GM10266 (cell line): ENCODE data around the gene VWA5B1.

Experiments
- DNase-seq: peaks from one replicate; pipeline ENCODE4 v3.0.0; 2012; ENCODE audit errors: extremely low spot score
- CTCF ChIP-seq: IDR thresholded peaks from 2 replicates; pipeline ENCODE4 v1.5.1; 2012; ENCODE audit warnings: mild to moderate bottlenecking, low read depth; ENCODE audit not compliant: control insufficient read depth, insufficient read depth; ENCODE audit errors: missing control alignments

The VWA5B1 gene

GRCh38 chr1:20390589-20391331 is 100.1 kb downstream of the VWA5B1 start:
- no peak for DNase-seq
- TF ChIP-seq CTCF: no peak

- no peak for TF ChIP-seq CTCF
- no peak for DNase-seq
Measured at GRCh38 chr1:20395255-20395654, 104.6 kb downstream of the VWA5B1 start.

- no peak for TF ChIP-seq CTCF
- DNase-seq: no peak
Measured at GRCh38 chr1:20398744-20399143, 108.1 kb downstream of the VWA5B1 start.

GRCh38 chr1:20399196-20399595 is 108.5 kb downstream of the VWA5B1 start:
- DNase-seq: no peak
- TF ChIP-seq CTCF: no peak

GRCh38 chr1:20399606-20400180 is 109.0 kb downstream of the VWA5B1 start:
- TF ChIP-seq CTCF: no peak
- no peak for DNase-seq

GRCh38 chr1:20400341-20401177 is 109.9 kb downstream of the VWA5B1 start:
- no peak for DNase-seq

More at GRCh38 chr1:20400341-20401177, 109.9 kb downstream of the VWA5B1 start:
- TF ChIP-seq CTCF: no peak
